Fibroblast of mammary gland (primary cell): Measurements from ENCODE around the gene CEP85.

Experiments used
- DNase-seq: peaks from one replicate; pipeline ENCODE4 v3.0.0-alpha.2; 2010; ENCODE audit warnings: low read depth
- H3K4me3 ChIP-seq: 2 replicates; pipeline ENCODE4 v1.5.1; 2011; ENCODE audit warnings: low read depth, mild to moderate bottlenecking, low read length, moderate library complexity; ENCODE audit not compliant: control insufficient read depth
- TF ChIP-seq, protein P1 (sequence below): conservative IDR thresholded peaks from 2 replicates; pipeline ENCODE4 v1.5.1; 2011; ENCODE audit warnings: low read depth, low read length, inconsistent platforms; ENCODE audit not compliant: control insufficient read depth, insufficient read depth

CEP85 gene

DNA sequence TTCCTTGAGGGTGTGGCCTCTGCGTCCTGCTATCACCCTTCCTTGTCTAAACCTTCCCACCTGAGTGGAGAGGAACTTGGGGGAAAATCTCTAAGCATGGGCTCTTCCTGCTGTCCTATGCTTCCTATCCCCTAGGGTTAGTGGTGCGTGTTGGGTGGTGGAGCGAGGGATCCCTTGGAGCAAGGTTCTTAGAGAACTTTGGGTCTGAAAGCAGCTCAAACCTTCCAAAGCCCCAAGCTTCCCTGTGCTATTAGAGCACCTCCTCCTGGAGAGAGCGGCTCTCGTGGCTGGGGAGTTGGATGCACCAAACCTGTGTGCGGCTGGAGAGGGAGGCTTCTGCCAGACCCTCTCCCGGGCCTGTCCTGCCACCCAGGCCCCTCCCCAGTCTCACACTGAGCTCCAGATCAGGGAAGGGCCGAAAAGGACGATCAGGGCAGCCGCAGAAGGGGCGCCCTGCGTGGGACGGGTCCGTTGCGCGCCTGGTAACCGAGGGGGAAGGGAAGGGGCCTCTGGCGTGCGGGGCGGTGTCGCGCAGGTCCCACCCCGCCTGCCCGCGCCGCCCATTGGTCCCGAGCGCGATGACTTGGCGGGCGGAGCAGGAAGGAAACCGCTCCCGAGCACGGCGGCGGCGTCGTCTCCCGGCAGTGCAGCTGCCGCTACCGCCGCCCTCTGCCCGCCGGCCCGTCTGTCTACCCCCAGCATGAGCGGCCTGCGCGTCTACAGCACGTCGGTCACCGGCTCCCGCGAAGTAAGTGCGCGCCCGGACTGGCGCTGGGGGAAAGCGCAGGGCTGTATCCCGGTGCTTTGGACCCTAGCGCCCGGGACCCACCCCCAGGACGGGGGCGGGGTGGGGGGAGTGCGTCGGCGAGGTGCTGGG lies 45.7 kb downstream of the CEP85 start, which contains the start of gene SH3BGRL3:
TSS of gene SH3BGRL3 (plus strand) at position 631 of the 877 bp plus-strand sequence. CDS start at position 701, 70 bp downstream.
- DNase-seq = peak; percentile 76
- TF ChIP-seq, protein P1, sequence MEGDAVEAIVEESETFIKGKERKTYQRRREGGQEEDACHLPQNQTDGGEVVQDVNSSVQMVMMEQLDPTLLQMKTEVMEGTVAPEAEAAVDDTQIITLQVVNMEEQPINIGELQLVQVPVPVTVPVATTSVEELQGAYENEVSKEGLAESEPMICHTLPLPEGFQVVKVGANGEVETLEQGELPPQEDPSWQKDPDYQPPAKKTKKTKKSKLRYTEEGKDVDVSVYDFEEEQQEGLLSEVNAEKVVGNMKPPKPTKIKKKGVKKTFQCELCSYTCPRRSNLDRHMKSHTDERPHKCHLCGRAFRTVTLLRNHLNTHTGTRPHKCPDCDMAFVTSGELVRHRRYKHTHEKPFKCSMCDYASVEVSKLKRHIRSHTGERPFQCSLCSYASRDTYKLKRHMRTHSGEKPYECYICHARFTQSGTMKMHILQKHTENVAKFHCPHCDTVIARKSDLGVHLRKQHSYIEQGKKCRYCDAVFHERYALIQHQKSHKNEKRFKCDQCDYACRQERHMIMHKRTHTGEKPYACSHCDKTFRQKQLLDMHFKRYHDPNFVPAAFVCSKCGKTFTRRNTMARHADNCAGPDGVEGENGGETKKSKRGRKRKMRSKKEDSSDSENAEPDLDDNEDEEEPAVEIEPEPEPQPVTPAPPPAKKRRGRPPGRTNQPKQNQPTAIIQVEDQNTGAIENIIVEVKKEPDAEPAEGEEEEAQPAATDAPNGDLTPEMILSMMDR = peak; percentile 46
- peak within 1 kb of the TSS; percentile 82 for H3K4me3 ChIP-seq

DNA sequence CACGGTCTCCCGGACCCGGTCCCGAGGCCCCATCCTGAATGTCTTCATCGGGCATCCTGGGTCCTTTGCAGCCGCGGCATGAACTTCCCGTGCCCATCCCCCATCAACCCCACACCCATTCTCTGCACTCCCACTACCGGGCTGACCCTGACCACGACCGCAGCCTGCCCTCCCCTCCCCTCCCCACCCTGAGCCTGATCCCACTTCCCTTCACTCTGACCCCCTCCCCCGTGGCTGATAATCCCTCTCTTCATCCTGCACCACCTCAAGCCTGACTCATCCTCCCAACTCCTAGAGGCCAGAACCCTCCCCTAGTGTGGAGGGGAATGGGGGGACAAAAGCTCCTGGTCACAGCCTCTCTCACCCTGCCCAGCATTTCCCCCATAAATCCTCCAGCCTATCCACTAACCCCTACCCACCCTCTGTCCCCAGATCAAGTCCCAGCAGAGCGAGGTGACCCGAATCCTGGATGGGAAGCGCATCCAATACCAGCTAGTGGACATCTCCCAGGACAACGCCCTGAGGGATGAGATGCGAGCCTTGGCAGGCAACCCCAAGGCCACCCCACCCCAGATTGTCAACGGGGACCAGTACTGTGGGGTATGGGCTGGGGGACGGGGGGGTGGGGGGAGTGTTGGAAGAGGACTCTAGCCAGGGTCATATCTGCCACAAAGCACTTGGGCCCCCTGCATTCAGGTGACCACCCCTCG lies 46.5 kb downstream of the CEP85 start:
- H3K4me3 ChIP-seq = peak overlapping the region; percentile 82
- TF ChIP-seq, protein P1 = no peak
- peak; percentile 60 for DNase-seq

DNA sequence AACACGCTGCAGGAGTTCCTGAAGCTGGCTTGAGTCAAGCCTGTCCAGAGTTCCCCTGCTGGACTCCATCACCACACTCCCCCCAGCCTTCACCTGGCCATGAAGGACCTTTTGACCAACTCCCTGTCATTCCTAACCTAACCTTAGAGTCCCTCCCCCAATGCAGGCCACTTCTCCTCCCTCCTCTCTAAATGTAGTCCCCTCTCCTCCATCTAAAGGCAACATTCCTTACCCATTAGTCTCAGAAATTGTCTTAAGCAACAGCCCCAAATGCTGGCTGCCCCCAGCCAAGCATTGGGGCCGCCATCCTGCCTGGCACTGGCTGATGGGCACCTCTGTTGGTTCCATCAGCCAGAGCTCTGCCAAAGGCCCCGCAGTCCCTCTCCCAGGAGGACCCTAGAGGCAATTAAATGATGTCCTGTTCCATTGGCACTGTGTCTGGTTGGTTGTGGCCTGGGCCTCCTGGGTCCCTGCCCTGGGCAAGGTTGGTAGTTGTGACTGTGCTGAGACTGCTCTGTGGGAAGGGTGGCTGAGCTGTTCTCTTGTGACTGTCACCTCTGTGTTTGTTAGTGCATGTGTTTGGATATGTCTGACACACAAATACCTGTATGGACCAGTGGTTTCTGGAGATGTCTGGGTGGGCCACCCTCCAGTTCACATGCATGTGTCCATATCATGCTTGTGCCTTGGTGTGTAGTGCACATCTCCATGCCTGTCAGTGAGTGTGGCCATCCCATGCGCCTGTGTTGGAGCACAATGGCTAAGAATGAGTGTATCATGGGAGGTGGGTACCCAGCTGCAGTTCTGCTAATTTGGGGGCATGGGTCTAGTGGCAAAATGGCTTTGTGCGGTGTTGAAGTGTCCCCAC lies 47.3 kb downstream of the CEP85 start:
- TF ChIP-seq, protein P1 = no peak
- peak overlapping the region; percentile 82 for H3K4me3 ChIP-seq
- no peak for DNase-seq

DNA sequence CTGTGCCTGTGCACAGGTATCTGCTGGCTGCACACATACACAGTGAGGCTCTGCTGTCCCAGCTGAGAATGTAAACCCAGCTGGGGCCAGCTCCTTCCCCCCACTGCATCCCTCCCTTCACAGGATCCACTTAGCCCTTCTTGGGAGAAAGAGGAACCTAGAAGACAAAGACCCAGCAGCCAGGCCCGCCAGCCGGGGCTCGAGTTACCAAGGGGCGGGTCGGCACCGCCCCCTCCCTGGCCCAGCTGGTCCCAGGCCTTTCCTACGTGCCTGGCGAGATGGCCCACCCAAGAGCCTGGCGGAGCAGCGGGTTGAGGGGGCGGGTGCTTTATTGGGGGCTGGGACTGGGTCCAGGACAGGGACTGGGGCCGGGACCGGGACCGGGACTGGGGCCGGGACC lies 48.0 kb downstream of the CEP85 start:
- peak overlapping the region; percentile 82 for H3K4me3 ChIP-seq
- TF ChIP-seq, protein P1 = no peak
- DNase-seq = peak; percentile 43

DNA sequence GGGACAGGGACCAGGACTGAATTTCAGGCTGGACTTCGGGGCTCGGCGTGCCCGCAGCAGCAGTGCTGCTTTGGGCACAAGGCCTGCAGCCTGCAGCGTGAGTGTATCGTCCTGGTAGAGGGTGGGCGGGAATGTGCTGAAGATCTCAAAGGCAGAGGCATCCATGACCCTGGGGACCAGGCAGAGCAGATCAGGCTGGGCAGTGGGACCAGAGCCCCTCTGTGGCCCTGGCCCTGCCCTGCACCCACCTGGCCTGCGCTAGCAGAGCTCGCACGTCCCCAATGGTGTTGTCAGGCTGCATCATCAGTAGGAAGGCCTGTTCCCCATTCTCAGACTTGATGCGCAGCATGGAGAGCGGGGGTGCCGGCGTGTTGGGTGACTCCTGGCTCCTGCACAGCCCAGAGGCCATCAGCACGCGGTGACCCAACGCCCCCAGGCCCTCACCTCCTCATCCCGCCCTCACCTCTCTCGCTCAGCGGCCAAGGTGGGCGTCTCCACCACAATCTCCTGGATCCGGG lies 48.5 kb downstream of the CEP85 start:
- TF ChIP-seq, protein P1 = no peak
- no peak overlapping the region for H3K4me3 ChIP-seq
- DNase-seq = no peak
